GM12878 (cell line): ENCODE measurements around the gene NAALADL2. TPM values are rescaled to one million over a fixed set of nuclear protein-coding genes. Genes with fewer than 3 reads are reported as not detected.

Experiments used
- ATAC-seq: fragments of 200-7000 bp; cut with Tn5 transposase; 3 replicates; pipeline ENCODE4 v1.9.1; 2020; ENCODE audit warnings: mild to moderate bottlenecking, moderate library complexity
- BruUV-seq: library from RNA; stranded (reverse); fragments of 400-500 nt; replicated peaks from 2 replicates; lab custom pipeline; 2021; lab: Mats Ljungman, UMichigan
- CTCF ChIA-PET: fragments of 300-600 bp; sonication (Branson Sonifier 250); formaldehyde crosslinking; extraction: SDS; loops from one replicate; lab custom pipeline; 2021; ENCODE audit warnings: inconsistent platforms; lab: Yijun Ruan, JAX
- POLR2A ChIA-PET: fragments of 350-600 bp; formaldehyde crosslinking; extraction: SDS; loops from one replicate; lab custom pipeline; 2021; ENCODE audit warnings: inconsistent platforms; lab: Charles Lee
- RAD21 ChIA-PET: fragments of 300-600 bp; sonication (Branson Sonifier 250); formaldehyde crosslinking; loops from one replicate; lab custom pipeline; 2023; ENCODE audit warnings: antibody characterized with exemption; ENCODE audit not compliant: unreplicated experiment; lab: Charles Lee
- SMC1A ChIA-PET: fragments of 300-600 bp; sonication (Branson Sonifier 250); formaldehyde crosslinking; loops from one replicate; lab custom pipeline; 2023; ENCODE audit not compliant: unreplicated experiment, uncharacterized antibody; lab: Charles Lee
- DNase-seq: peaks from one replicate; pipeline ENCODE4 v3.0.0-alpha.2; 2011; ENCODE audit warnings: low read depth, low spot score
- FAIRE-seq: peaks from 3 replicates; lab custom pipeline; 2011; peaks lifted over from hg19 to GRCh38; lab: Jason Lieb, UNC
- H2AFZ ChIP-seq: 2 replicates; pipeline ENCODE4 v1.6.0; 2011; ENCODE audit warnings: low read depth, low read length, control low read depth; ENCODE audit not compliant: control insufficient read depth
- H3K27ac ChIP-seq: 2 replicates; pipeline ENCODE4 v1.5.1; 2011; ENCODE audit warnings: control low read depth; ENCODE audit not compliant: control insufficient read depth, insufficient read depth
- H3K27me3 ChIP-seq, 2 experiments: replicated peaks in 1 of 2; 2 replicates each; pipeline versions ENCODE4 v1.6.0 to v1.6.1; 2011; ENCODE audit warnings: low read length in 1 of 2; ENCODE audit not compliant: control insufficient read depth in 2 of 2, insufficient read depth in 2 of 2
- H3K36me3 ChIP-seq, 2 experiments: 2 replicates each; pipeline ENCODE4 v1.5.1; 2011; ENCODE audit warnings: low read length in 1 of 2; ENCODE audit not compliant: control insufficient read depth in 2 of 2, insufficient read depth in 2 of 2
- H3K4me1 ChIP-seq: 2 replicates; pipeline ENCODE4 v1.6.1; 2011; ENCODE audit warnings: mild to moderate bottlenecking, low read length, moderate library complexity, mixed read lengths; ENCODE audit not compliant: control insufficient read depth, insufficient read depth
- H3K4me2 ChIP-seq: 2 replicates; pipeline ENCODE4 v1.6.0; 2011; ENCODE audit warnings: control low read depth; ENCODE audit not compliant: control insufficient read depth, insufficient read depth
- H3K4me3 ChIP-seq: fragments of 200-600 bp; sonication (generic); 2 replicates; pipeline ENCODE4 v1.5.1; 2016
- H3K79me2 ChIP-seq: 2 replicates; pipeline ENCODE4 v1.6.0; 2011; ENCODE audit warnings: low read length; ENCODE audit not compliant: control insufficient read depth, insufficient read depth
- H3K9ac ChIP-seq: 2 replicates; pipeline ENCODE4 v1.8.0; 2011; ENCODE audit warnings: low read length, control low read depth, mixed read lengths; ENCODE audit not compliant: control insufficient read depth, insufficient read depth
- H3K9me3 ChIP-seq: replicated peaks from 3 replicates; pipeline ENCODE4 v1.5.1; 2011; ENCODE audit warnings: mild to moderate bottlenecking, low read length; ENCODE audit not compliant: control insufficient read depth, insufficient read depth
- H4K20me1 ChIP-seq: 2 replicates; pipeline ENCODE4 v1.6.0; 2011; ENCODE audit not compliant: control insufficient read depth, insufficient read depth
- CEBPZ ChIP-seq: fragments of 150-350 bp; IDR thresholded peaks from 2 replicates; pipeline ENCODE4 v1.6.1; 2016; ENCODE audit warnings: low read depth, low read length
- CREB1 ChIP-seq: IDR thresholded peaks from 2 replicates; pipeline ENCODE4 v1.6.1; 2012; ENCODE audit warnings: low read depth, mild to moderate bottlenecking, inconsistent platforms
- DPF2 ChIP-seq: fragments of 450-650 bp; IDR thresholded peaks from 2 replicates; pipeline ENCODE4 v1.6.1; 2017; ENCODE audit warnings: mild to moderate bottlenecking
- ETV6 ChIP-seq, 2 experiments: fragments of 450-650 bp in 1 of 2; IDR thresholded peaks in 1 of 2; conservative IDR thresholded peaks in 1 of 2; 2 replicates each; pipeline ENCODE4 v1.6.1; 2014; ENCODE audit warnings: antibody characterized with exemption in 1 of 2, borderline replicate concordance in 1 of 2, low read depth in 1 of 2, mild to moderate bottlenecking in 1 of 2, moderate library complexity in 1 of 2
- JUND ChIP-seq: IDR thresholded peaks from 2 replicates; pipeline ENCODE4 v1.6.1; 2012; ENCODE audit warnings: low read depth, mild to moderate bottlenecking, low read length, improper control_type of control experiment, moderate library complexity
- POLR2A ChIP-seq: IDR thresholded peaks from 2 replicates; pipeline ENCODE4 v1.6.1; 2011; ENCODE audit warnings: low read depth, mild to moderate bottlenecking, low read length
- POLR2AphosphoS5 ChIP-seq: IDR thresholded peaks from 2 replicates; pipeline ENCODE4 v1.6.1; 2011; ENCODE audit warnings: mild to moderate bottlenecking, low read length, inconsistent platforms
- REST ChIP-seq: IDR thresholded peaks from 2 replicates; pipeline ENCODE4 v1.6.1; 2012; ENCODE audit warnings: mild to moderate bottlenecking, low read depth, low read length
- SREBF1 ChIP-seq: IDR thresholded peaks from 2 replicates; pipeline ENCODE4 v1.6.1; 2012; ENCODE audit warnings: mild to moderate bottlenecking, low read length
- SUPT20H ChIP-seq: IDR thresholded peaks from 2 replicates; pipeline ENCODE4 v1.6.1; 2011; ENCODE audit warnings: low read depth, mild to moderate bottlenecking, low read length, moderate library complexity, borderline replicate concordance; ENCODE audit not compliant: control insufficient read depth
- TAF1 ChIP-seq: IDR thresholded peaks from 2 replicates; pipeline ENCODE4 v1.6.1; 2011; ENCODE audit warnings: mild to moderate bottlenecking, low read depth, low read length, borderline replicate concordance
- TBL1XR1 ChIP-seq: IDR thresholded peaks from 2 replicates; pipeline ENCODE4 v1.6.1; 2012; ENCODE audit warnings: low read depth, low read length, improper control_type of control experiment
- ZBTB40 ChIP-seq: fragments of 450-650 bp; IDR thresholded peaks from 2 replicates; pipeline ENCODE4 v1.6.1; 2016; ENCODE audit warnings: mild to moderate bottlenecking, moderate library complexity, borderline replicate concordance
- ZNF384 ChIP-seq: IDR thresholded peaks from 2 replicates; pipeline ENCODE4 v1.6.1; 2012; ENCODE audit warnings: low read depth, mild to moderate bottlenecking, low read length, improper control_type of control experiment, borderline replicate concordance
- ZSCAN29 ChIP-seq: fragments of 450-650 bp; IDR thresholded peaks from 2 replicates; pipeline ENCODE4 v1.6.1; 2017; ENCODE audit warnings: mild to moderate bottlenecking, moderate library complexity
- WGBS: methylation state at CpG from one replicate; pipeline ENCODE4 v1.1.6; 2016; ENCODE audit warnings: low lambda C conversion rate; ENCODE audit not compliant: insufficient replicate concordance, insufficient coverage; ENCODE audit errors: missing lambda C conversion rate; 5-methylcytosine and 5-hydroxymethylcytosine counted together
- in situ Hi-C: fragments of 300-500 bp; cut with MboI; formaldehyde crosslinking; loops from 9 replicates; pipeline ENCODE4 v1.14.3; 2018; ENCODE audit warnings: mixed read lengths
- intact Hi-C: fragments of 100-400 bp; cut with micrococcal nuclease; formaldehyde crosslinking; loops from one replicate; pipeline ENCODE4 v1.14.2; 2022; ENCODE audit not compliant: unreplicated experiment
- polyA plus RNA-seq, 11 experiments: library from polyadenylated mRNA; depleted of rRNA in 4 of 11; unstranded in 6 of 11; stranded (reverse) in 5 of 11; fragments of >200 nt; fragmentation: Nextera tagmentation in 4 of 11; fragmentation: Illumina TruSeq in 1 of 11; extraction: Ambion mirVana in 4 of 11; extraction: Trizol in 1 of 11; gene quantifications; 1 replicate in 1 of 11; 2 replicates in 10 of 11; pipeline versions ENCODE4 v1.2.1 to v1.2.3, GENCODE V29; 2011 to 2016; ENCODE audit warnings: inconsistent platforms in 2 of 11, missing spikeins in 2 of 11, low read depth in 1 of 11
- total RNA-seq, 4 experiments: library from RNA; depleted of rRNA in 3 of 4; stranded (reverse); fragments of >200 nt in 3 of 4; fragmentation: Illumina TruSeq in 1 of 4; extraction: Trizol in 1 of 4; gene quantifications; 2 replicates each; pipeline versions ENCODE4 v1.2.1 to v1.2.3, GENCODE V29; 2013 to 2021

The NAALADL2 gene
- total and polyA plus RNA-seq, 10 of the 15 experiments (the other 5 are each of a cell fraction or from before 2014, with no cell fraction given), result 0.06 to 10.8 (median 0.46) TPM

- ChIA-PET RAD21 (no interaction called here), CTCF (no interaction called here), POLR2A (no interaction called here), SMC1A (interaction anchor here (1.0 kb wide), 1 partner anchor 23 kb away, joined by 3 read pairs; no protein-coding TSS in a partner anchor)
- no peaks in the 10 kb centered on the region for H3K79me2 ChIP-seq
- WGBS, result 60% methylated on average over 5 of the region's 5 CpGs
- no peak overlapping the region for H3K27ac ChIP-seq
- intact Hi-C loops (no loop called here), in situ Hi-C loops (no loop called here)
- no peak overlapping the region for H2AFZ ChIP-seq
- H3K9me3 ChIP-seq, result no peaks in the 10 kb centered on the region
- DNase-seq (no peak), ATAC-seq (no peak), FAIRE-seq (no peak)
- no peaks in the 10 kb centered on the region for H3K27me3 ChIP-seq
- H3K4me1 ChIP-seq, result no peaks in the 10 kb centered on the region
- no peak overlapping the region for H3K9ac ChIP-seq
- H3K4me3 ChIP-seq, result no peak overlapping the region
- H3K36me3 ChIP-seq, result no peaks in the 10 kb centered on the region
- no peak overlapping the region for H3K4me2 ChIP-seq
- BruUV-seq, result no TSS peak
- H4K20me1 ChIP-seq, result no peaks in the 10 kb centered on the region
- TF ChIP-seq DPF2 (no peak), POLR2AphosphoS5 (no peak), TAF1 (no peak), CREB1 (no peak), ZSCAN29 (no peak), CEBPZ (no peak), SREBF1 (no peak), JUND (no peak), REST (no peak), ZBTB40 (no peak), SUPT20H (no peak), POLR2A (no peak), TBL1XR1 (no peak), ZNF384 (no peak), ETV6 (conservative IDR thresholded peaks at IDR 0.05 in 1 of 2, IDR thresholded peaks at IDR 0.05 in 1 of 2; ENCODE audit: borderline replicate concordance in 1 of 2, low read depth in 1 of 2) (no peak)
These were observed 146.7 kb downstream of the NAALADL2 start for GRCh38 chr3:175005881-175006280.
